GM18870 (cell line): ENCODE results near the gene CLMP.

Source experiments
- ATAC-seq: cut with Tn5 transposase; IDR thresholded peaks from one replicate; pipeline ENCODE4 v1.9.1; 2021; ENCODE audit warnings: moderate library complexity; ENCODE audit not compliant: unreplicated experiment

Gene CLMP

GRCh38 chr11:123020968-123021367 is 174.1 kb downstream of the CLMP start:
- no peak for ATAC-seq
